Mucosa of descending colon (tissue), 3 donors: ENCODE measurements around the gene PAQR7. TPM values are rescaled to one million over a fixed set of nuclear protein-coding genes. Genes with fewer than 3 reads are reported as not detected.
A peak's percentile ranks its signal among the peaks of the same experiment; 100 is the strongest.

Experiments used
- ATAC-seq: fragments of 200-7000 bp; cut with Tn5 transposase; one replicate; pipeline ENCODE4 v1.9.1; 2020; ENCODE audit warnings: mild to moderate bottlenecking, moderate library complexity
- DNase-seq, 3 donors: peaks; one replicate each; pipeline ENCODE4 v3.0.0-alpha.2; 2020
- H3K36me3 ChIP-seq: fragments of 200-600 bp; one replicate; pipeline ENCODE4 v1.8.0; 2021; ENCODE audit warnings: low read depth, mild to moderate bottlenecking
- H3K4me1 ChIP-seq: fragments of 200-600 bp; one replicate; pipeline ENCODE4 v1.8.0; 2021; ENCODE audit warnings: low read depth, mild to moderate bottlenecking
- H3K4me3 ChIP-seq: fragments of 200-600 bp; one replicate; pipeline ENCODE4 v1.8.0; 2021; ENCODE audit warnings: mild to moderate bottlenecking
- H3K9me3 ChIP-seq: fragments of 200-600 bp; one replicate; pipeline ENCODE4 v1.8.0; 2021; ENCODE audit warnings: mild to moderate bottlenecking
- CTCF ChIP-seq: fragments of 200-600 bp; IDR thresholded peaks from one replicate; pipeline ENCODE4 v1.8.0; 2022; ENCODE audit warnings: antibody characterized with exemption, mild to moderate bottlenecking
- intact Hi-C, 2 donors: fragments of 100-400 bp; cut with DNase I in 1 of 2; cut with micrococcal nuclease in 1 of 2; formaldehyde crosslinking; loops; one replicate each; pipeline versions ENCODE4 v1.11.0 to v1.11.1; 2022; cut with DNase I, micrococcal nuclease
- total RNA-seq, 3 donors: library from RNA; stranded (reverse); fragmentation: NEBNext Ultra II Directional in 2 of 3; extraction: Animal tissue kit (Norgen Biotek cat#: 25700) in 2 of 3; gene quantifications; one replicate each; pipeline versions ENCODE4 v1.2.1 to v1.2.4, GENCODE V29; 2021 to 2023
- donor health status: DM: no; HTN: no; CAD: no; lungs with moderate emphysema.
- donor health status: DM: no; HTN: no; CAD: no.
- donor health status: DM: no; HTN: yes; CAD: no.

The PAQR7 gene
- total RNA-seq, 3 donors from 2014 or later, result 2.5 to 7.7 (median 2.7) TPM

- no peak for TF ChIP-seq CTCF
- ATAC-seq (peak; percentile 90), DNase-seq (peak; percentile 88 to 94 (median 92))
- Histone ChIP-seq H3K4me3 (peak within 1 kb of the TSS; percentile 44), H3K4me1 (no peaks in the 10 kb centered on the region), H3K36me3 (no peaks in the 10 kb centered on the region), H3K9me3 (no peaks in the 10 kb centered on the region)
- intact Hi-C loops, result no loop called here
Observed at GRCh38 chr1:25905680-25906643, 30.5 kb upstream of the PAQR7 start, which contains the start of gene STMN1. Gene STMN1 (minus strand): TSS chr1:25906419. CDS start chr1:25904676, 1,743 bp downstream.

- no peaks in the 10 kb centered on the region for H3K9me3 ChIP-seq
- peak overlapping the region; percentile 44 for H3K4me3 ChIP-seq
- no peak for TF ChIP-seq CTCF
- H3K4me1 ChIP-seq, result no peaks in the 10 kb centered on the region
- intact Hi-C loops, result no loop called here
- no peaks in the 10 kb centered on the region for H3K36me3 ChIP-seq
- peak; percentile 92 for ATAC-seq
- DNase-seq, result peak; percentile 95 to 97 (median 96)
Observed at GRCh38 chr1:25904943-25905679, 29.6 kb upstream of the PAQR7 start.

DNA sequence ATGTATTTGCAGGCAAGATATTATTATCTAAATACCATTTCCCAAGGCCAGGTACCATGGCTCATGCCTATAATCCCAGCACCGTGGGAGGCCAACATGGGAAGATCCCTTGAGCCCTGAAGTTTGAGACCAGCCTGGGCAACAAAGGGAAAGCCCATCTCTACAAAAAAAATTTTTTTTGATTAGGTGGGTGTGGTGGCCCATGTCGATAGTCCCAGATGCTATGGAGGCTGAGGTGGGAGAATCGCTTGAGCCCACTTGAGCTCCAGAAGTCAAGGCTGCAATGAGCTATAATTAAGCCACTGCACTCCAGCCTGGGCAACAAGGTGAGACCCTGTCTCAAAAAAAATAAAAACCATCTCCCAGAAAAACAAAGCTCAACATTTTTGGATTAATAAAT is 28.5 kb upstream of the PAQR7 start:
- TF ChIP-seq CTCF, result no peak
- Histone ChIP-seq H3K4me3 (no peak overlapping the region), H3K4me1 (no peaks in the 10 kb centered on the region), H3K9me3 (no peaks in the 10 kb centered on the region), H3K36me3 (no peaks in the 10 kb centered on the region)
- intact Hi-C loops, result no loop called here
- no peak for ATAC-seq
- no peak for DNase-seq

GRCh38 chr1:25902462-25902861 is 27.0 kb upstream of the PAQR7 start:
- no peak for TF ChIP-seq CTCF
- intact Hi-C loops, result no loop called here
- Histone ChIP-seq H3K36me3 (no peaks in the 10 kb centered on the region), H3K4me1 (no peaks in the 10 kb centered on the region), H3K4me3 (no peak overlapping the region), H3K9me3 (no peaks in the 10 kb centered on the region)
- ATAC-seq (no peak), DNase-seq (no peak)

DNA sequence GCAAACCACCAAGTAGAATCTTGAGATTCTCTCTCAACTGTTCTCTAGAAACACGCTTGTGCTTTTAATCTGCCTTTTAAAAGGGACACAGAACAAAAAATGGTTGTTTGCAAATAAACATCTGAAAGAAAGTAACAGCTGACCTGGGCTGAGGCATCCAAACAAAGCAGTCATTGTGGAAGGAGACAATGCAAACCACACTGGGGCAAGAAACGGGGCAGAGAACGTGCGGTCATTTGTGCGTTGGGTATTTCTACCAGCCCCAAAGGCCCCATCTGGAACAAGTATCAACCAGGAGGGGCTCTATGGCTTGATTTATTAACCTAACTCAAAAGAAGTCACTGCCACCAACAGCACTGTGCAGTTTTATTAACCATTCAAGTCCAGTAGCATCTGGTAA is 24.7 kb upstream of the PAQR7 start:
- Histone ChIP-seq H3K4me3 (no peak overlapping the region), H3K36me3 (no peaks in the 10 kb centered on the region), H3K9me3 (no peaks in the 10 kb centered on the region), H3K4me1 (peaks cover 4% of the 10 kb centered on the region)
- ATAC-seq, result no peak
- DNase-seq, result no peak
- TF ChIP-seq CTCF, result no peak
- intact Hi-C loops, result no loop called here
